IPS-18c (cell line): ENCODE results near the gene ELOVL6.
"Not testable (repeated sequence)": the region's sequence is repeated elsewhere in the genome, so short reads cannot be mapped to it uniquely, and the experiment has no call there.

ENCODE experiments used
- H3K4me3 ChIP-seq: 2 replicates; pipeline ENCODE4 v1.7.0; 2013; ENCODE audit warnings: low read depth, mild to moderate bottlenecking, low read length, moderate library complexity; ENCODE audit not compliant: insufficient read depth
- H3K9me3 ChIP-seq: one replicate; pipeline ENCODE4 v1.6.1; 2013; ENCODE audit warnings: mild to moderate bottlenecking, low read length, moderate library complexity; ENCODE audit not compliant: control insufficient read depth, insufficient read depth

Gene ELOVL6

GRCh38 chr4:110198435-110199416 is at the start of gene ELOVL6:
ELOVL6 (minus strand) TSS chr4:110198615; CDS start chr4:110198335, 280 bp downstream.
- Histone ChIP-seq H3K4me3 (peak within 1 kb of the TSS; percentile 88), H3K9me3 (no peaks in the 10 kb centered on the region)

- no peaks in the 10 kb centered on the region for H3K9me3 ChIP-seq
Measured at GRCh38 chr4:110248100-110248499, 49.7 kb upstream of the ELOVL6 start.

GRCh38 chr4:110247591-110247990 is 49.2 kb upstream of the ELOVL6 start:
- Histone ChIP-seq H3K9me3 (no peaks in the 10 kb centered on the region), H3K4me3 (no peak overlapping the region)

More at GRCh38 chr4:110248100-110248499, 49.7 kb upstream of the ELOVL6 start:
- no peak overlapping the region for H3K4me3 ChIP-seq

GRCh38 chr4:110245577-110245976 is 47.2 kb upstream of the ELOVL6 start:
- no peaks in the 10 kb centered on the region for H3K9me3 ChIP-seq
- H3K4me3 ChIP-seq = no peak overlapping the region

GRCh38 chr4:110236324-110236723 is 37.9 kb upstream of the ELOVL6 start:
- H3K4me3 ChIP-seq = no peak overlapping the region
- H3K9me3 ChIP-seq = no peaks in the 10 kb centered on the region

GRCh38 chr4:110233581-110233980 is 35.2 kb upstream of the ELOVL6 start:
- H3K4me3 ChIP-seq, H3K9me3 ChIP-seq: not testable (repeated sequence)

- H3K9me3 ChIP-seq = no peaks in the 10 kb centered on the region
- no peak overlapping the region for H3K4me3 ChIP-seq
Measured at GRCh38 chr4:110231869-110232268, 33.5 kb upstream of the ELOVL6 start.

- H3K9me3 ChIP-seq = no peaks in the 10 kb centered on the region
- no peak overlapping the region for H3K4me3 ChIP-seq
Measured at GRCh38 chr4:110229266-110229665, 30.9 kb upstream of the ELOVL6 start.

GRCh38 chr4:110224812-110225211 is 26.4 kb upstream of the ELOVL6 start:
- no peak overlapping the region for H3K4me3 ChIP-seq
- H3K9me3 ChIP-seq = peaks cover 3% of the 10 kb centered on the region

- Histone ChIP-seq H3K4me3 (no peak overlapping the region), H3K9me3 (peaks cover 3% of the 10 kb centered on the region)
Measured at GRCh38 chr4:110224142-110224541, 25.7 kb upstream of the ELOVL6 start.

GRCh38 chr4:110218935-110219334 is 20.5 kb upstream of the ELOVL6 start:
- not testable (repeated sequence) for H3K9me3 ChIP-seq, H3K4me3 ChIP-seq

GRCh38 chr4:110217181-110217580 is 18.8 kb upstream of the ELOVL6 start:
- not testable (repeated sequence) for H3K9me3 ChIP-seq, H3K4me3 ChIP-seq

- Histone ChIP-seq H3K9me3 (peaks cover 3% of the 10 kb centered on the region), H3K4me3 (no peak overlapping the region)
Measured at GRCh38 chr4:110216129-110216528, 17.7 kb upstream of the ELOVL6 start.

GRCh38 chr4:110211770-110212061 is 13.3 kb upstream of the ELOVL6 start:
- H3K4me3 ChIP-seq = no peak overlapping the region
- H3K9me3 ChIP-seq = no peaks in the 10 kb centered on the region

- Histone ChIP-seq H3K4me3 (no peak overlapping the region), H3K9me3 (no peaks in the 10 kb centered on the region)
Measured at GRCh38 chr4:110211007-110211769, 12.8 kb upstream of the ELOVL6 start.

- no peaks in the 10 kb centered on the region for H3K9me3 ChIP-seq
- H3K4me3 ChIP-seq = no peak overlapping the region
Measured at GRCh38 chr4:110208419-110208818, 10.0 kb upstream of the ELOVL6 start.

GRCh38 chr4:110207233-110207632 is 8.8 kb upstream of the ELOVL6 start:
- Histone ChIP-seq H3K9me3 (no peaks in the 10 kb centered on the region), H3K4me3 (no peak overlapping the region)

- Histone ChIP-seq H3K4me3 (no peak overlapping the region), H3K9me3 (no peaks in the 10 kb centered on the region)
Measured at GRCh38 chr4:110202024-110202423, 3.6 kb upstream of the ELOVL6 start.
